Smooth muscle cell of the pulmonary artery (primary cell): Measurements from ENCODE around the gene MLC1. TPM values are rescaled to one million over a fixed set of nuclear protein-coding genes. Genes with fewer than 3 reads are reported as not detected.

Experiments
- total RNA-seq: library from RNA; depleted of rRNA; stranded (reverse); fragments of >200 nt; gene quantifications from 2 replicates; pipeline ENCODE4 v1.2.3, GENCODE V29; 2014

Gene MLC1
- 0.43 and 3.6 TPM in 2 replicates for total RNA-seq

DNA sequence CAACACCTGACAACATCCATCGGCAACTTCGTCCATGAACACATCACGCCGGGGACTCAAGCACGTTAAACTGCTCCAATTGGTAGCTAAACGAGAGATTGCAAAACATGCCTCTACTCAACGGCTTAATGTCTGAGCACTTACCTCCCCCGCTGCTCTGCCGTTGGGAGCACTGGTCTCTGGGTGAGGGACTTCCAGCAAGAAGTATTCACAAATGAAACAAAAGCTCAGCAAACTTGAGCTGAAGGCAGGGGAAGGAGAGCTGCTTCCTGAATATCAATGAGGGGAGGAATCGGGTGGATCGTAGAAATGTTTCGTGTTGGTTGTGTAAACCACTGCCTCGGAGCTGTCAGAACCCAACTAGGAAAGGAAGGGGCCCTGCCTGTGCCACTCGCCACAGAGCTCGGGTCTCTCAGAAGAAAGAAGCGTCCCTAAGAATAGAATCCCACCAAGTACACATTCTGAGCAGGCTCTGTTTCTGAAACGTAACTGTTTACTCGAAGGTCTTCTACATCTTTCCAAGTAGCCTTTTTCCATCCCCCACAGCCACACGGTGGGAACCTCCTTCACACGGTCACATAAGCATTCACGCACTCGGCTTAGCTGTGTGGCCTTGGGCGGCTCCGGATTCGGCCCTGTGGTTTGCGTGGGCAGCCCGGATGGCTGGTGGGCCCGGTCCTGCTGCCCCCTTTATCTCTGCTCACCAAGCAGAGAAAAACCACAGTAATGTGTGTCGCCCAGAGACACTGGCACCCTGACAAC is at the start of gene MLC1:
TSS of gene MLC1 (minus strand) at position 216 of the 762 bp plus-strand sequence. CDS start 524 bp downstream, outside the sequence.

DNA sequence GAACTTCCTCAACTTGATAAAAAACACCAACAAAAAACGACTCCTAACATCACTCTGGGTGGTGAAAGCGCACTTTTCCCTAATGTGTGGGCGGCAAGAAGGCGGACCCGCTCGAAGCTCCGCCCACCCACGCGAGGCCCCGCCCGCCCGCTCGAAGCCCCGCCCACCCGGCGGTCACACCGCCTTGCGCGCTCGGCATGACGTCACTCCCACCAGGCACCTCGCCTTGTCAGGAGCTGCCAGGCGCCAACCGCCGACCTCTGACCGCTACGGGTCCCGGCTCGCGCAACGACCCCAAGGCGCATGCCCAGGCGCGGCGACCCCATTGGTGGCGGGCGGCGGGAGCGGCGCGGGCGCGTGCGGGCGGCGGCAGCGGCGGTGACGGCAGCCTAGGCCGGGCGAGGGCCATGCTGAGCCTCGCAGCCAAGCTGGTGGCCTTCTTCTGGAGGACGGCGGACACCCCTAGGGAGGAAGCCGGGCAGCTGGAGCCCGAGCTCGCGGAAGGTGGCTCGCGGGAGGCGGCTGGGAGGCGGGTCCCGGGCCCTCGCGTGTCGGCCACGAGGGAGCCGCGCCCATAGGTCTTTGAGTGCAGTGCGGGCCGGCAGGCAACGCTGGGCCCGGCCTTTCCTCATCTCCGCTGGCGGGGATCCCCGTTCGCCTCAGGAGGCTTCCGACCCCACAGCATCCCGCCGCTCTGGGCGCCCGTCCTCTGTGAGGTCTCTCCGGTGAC is 4.6 kb upstream of the MLC1 start, which contains the start of gene MOV10L1:
TSS of gene MOV10L1 (plus strand) at position 325 of the 730 bp plus-strand sequence. CDS start at position 408, 83 bp downstream.

DNA sequence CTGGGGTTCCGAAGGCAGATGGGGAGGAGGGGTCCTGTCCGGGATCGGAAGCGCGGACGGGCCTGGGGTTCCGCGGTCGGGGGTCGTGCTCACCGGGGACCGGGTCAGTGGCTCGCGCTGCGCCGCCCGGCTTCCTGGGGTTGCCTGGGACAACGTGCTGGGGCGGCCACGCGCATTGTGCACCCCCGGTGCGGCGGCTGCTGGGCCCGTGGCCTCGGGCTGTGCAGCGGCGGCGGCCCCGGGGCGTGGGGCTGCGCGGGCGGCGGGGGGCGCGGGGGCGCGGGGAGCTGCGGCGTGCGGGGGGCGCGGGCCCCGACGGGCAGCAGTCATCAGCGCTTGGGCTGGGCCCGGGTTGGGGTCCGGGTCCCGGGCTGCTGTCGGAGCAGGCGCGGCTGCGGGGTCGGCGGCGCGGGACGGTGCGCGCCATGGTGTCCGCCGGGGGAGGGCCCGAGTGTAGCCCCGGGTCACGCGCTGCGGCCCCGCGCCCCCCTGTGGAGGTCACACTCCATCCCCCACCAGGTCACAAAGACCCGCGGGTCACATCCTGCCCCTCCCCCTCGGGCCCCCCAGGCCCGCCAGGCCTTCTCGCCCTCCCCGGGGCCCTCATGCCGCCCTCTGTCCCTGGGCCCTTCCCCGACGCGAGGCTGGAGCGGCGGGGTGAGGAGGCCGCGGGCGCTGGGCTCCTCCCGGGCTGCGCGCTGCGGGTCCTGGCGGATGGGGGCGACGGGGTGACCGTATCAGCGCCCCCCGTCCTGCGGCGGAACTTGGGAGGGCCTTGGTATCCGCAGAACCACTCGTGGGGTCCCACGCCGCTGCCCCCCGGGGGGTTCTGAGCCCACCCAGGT is 26.9 kb downstream of the MLC1 start, which contains the start of gene TTLL8:
TSS of gene TTLL8 (minus strand) at position 238 of the 845 bp plus-strand sequence.

DNA sequence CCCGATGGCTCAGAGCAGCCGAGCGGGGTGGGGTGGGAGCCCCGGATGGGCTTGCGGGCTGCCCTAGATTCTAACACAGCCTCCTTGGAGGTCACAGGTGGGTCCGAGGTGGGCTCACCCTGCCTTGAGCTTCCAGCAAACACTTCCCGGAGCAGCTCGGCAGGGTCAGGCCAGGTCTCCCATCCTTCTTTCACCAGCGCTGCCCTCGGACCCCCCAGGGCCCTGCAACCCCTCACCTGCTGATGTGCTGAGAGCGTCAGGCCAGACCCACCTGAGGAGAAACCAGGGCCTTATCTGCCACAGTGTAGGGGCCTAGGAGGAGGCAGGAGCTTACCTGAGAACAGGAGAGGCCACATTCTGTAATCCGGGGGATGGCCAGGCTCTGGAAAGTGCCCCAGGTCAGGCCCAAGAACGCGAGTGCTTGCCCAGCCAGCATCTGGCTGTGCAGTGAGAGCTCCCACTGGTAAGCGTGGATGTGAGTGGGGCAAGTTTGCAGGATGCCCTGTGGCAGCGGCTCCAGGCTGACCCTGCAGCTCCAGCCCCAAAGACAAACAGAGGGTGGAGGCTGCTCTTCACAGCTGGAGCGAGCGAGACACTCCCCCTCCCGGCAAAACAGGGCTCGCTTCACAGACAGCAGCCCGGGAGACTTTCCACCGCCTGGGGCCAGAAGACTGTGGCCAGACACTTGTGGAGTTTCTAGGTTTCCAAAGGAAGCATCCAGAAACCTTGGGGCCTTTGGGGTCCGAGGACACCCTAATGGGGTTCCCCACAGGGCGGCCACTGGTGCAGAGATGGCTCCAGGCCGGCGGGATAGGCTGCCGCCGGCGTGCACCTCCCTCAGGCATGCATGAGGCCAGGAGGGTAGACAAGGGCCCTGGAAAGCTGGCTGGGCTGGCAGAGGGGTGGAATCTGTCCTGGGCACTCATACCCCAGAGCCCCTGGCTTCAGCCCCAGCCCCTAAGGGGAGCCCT is 72.7 kb downstream of the MLC1 start, which contains the start of gene IL17REL:
TSS of gene IL17REL (minus strand) at position 555 of the 971 bp plus-strand sequence. CDS start at position 436, 119 bp downstream.

Other genes starting within 250 kb of the MLC1 start
- gene ZBED4, start 231.6 kb downstream of the MLC1 start, total RNA-seq, result 10.7 and 16.7 TPM in 2 replicates
- 26.1 and 33.2 TPM in 2 replicates for gene ALG12, start 167.0 kb downstream of the MLC1 start, total RNA-seq
- 79.4 and 83.6 TPM in 2 replicates for gene CRELD2, start 166.8 kb downstream of the MLC1 start, total RNA-seq
- gene PIM3, start 124.7 kb downstream of the MLC1 start, total RNA-seq, result 18.9 and 27.6 TPM in 2 replicates
- not detected in 2 replicates for gene IL17REL, start 72.7 kb downstream of the MLC1 start, total RNA-seq
- gene TTLL8, start 27.1 kb downstream of the MLC1 start, total RNA-seq, result not detected in 2 replicates
- gene MOV10L1, start 4.6 kb upstream of the MLC1 start, total RNA-seq, result 1.5 and 1.7 TPM in 2 replicates
- gene PANX2, start 85.3 kb upstream of the MLC1 start, total RNA-seq, result 2.0 and 2.1 TPM in 2 replicates
- gene TRABD, start 100.5 kb upstream of the MLC1 start, total RNA-seq, result 16.8 and 26.7 TPM in 2 replicates
- 17.3 and 21.5 TPM in 2 replicates for gene SELENOO, start 115.6 kb upstream of the MLC1 start, total RNA-seq
- gene TUBGCP6, start 159.6 kb upstream of the MLC1 start, total RNA-seq, result 27.4 and 37.1 TPM in 2 replicates
- gene HDAC10, start 165.8 kb upstream of the MLC1 start, total RNA-seq, result 28.4 and 44.0 TPM in 2 replicates
- gene MAPK12, start 176.3 kb upstream of the MLC1 start, total RNA-seq, result 11.7 and 35.3 TPM in 2 replicates
- gene MAPK11, start 185.0 kb upstream of the MLC1 start, total RNA-seq, result 2.9 and 7.2 TPM in 2 replicates
- 226 and 278 TPM in 2 replicates for gene PLXNB2, start 222.2 kb upstream of the MLC1 start, total RNA-seq
- 3.3 and 4.3 TPM in 2 replicates for gene DENND6B, start 241.6 kb upstream of the MLC1 start, total RNA-seq